IMR-90 (cell line): ENCODE measurements around the gene MYO7B. TPM values are rescaled to one million over a fixed set of nuclear protein-coding genes. Genes with fewer than 3 reads are reported as not detected.

Experiments
- ATAC-seq: fragments of 200-7000 bp; cut with Tn5 transposase; 2 replicates; pipeline ENCODE4 v1.9.1; 2020; ENCODE audit warnings: low read depth, mild to moderate bottlenecking, moderate library complexity
- BruUV-seq: library from RNA; stranded (reverse); fragments of 400-500 nt; replicated peaks from 2 replicates; lab custom pipeline; 2021; lab: Mats Ljungman, UMichigan
- CTCF ChIA-PET: fragments of 300-600 bp; formaldehyde crosslinking; extraction: SDS; loops from one replicate; lab custom pipeline; 2021; ENCODE audit warnings: antibody characterized with exemption; lab: Yijun Ruan, JAX
- POLR2A ChIA-PET: fragments of 300-600 bp; sonication (Branson Sonifier 250); formaldehyde crosslinking; loops from one replicate; lab custom pipeline; 2022; ENCODE audit warnings: antibody characterized with exemption; ENCODE audit not compliant: unreplicated experiment; lab: Charles Lee
- DNase-seq: peaks from one replicate; pipeline ENCODE4 v3.0.0; 2013
- H2AFZ ChIP-seq: replicated peaks from 2 replicates; pipeline ENCODE3; 2013; ENCODE audit warnings: low read length, mild to moderate bottlenecking; ENCODE audit not compliant: poor library complexity
- H2AK5ac ChIP-seq: 2 replicates; pipeline ENCODE4 v1.6.1; 2013; ENCODE audit warnings: low read depth, low read length, inconsistent platforms
- H2AK9ac ChIP-seq: replicated peaks from 2 replicates; pipeline ENCODE3; 2013; ENCODE audit warnings: mild to moderate bottlenecking, low read depth, low read length, moderate library complexity; ENCODE audit not compliant: poor library complexity
- H2BK120ac ChIP-seq: 2 replicates; pipeline ENCODE4 v1.6.1; 2013; ENCODE audit warnings: low read depth, low read length, inconsistent platforms
- H2BK15ac ChIP-seq: 3 replicates; pipeline ENCODE4 v1.6.1; 2013; ENCODE audit warnings: low read depth, low read length, inconsistent platforms
- H2BK20ac ChIP-seq: 2 replicates; pipeline ENCODE4 v1.6.1; 2013; ENCODE audit warnings: low read depth, mild to moderate bottlenecking, inconsistent platforms, low read length, moderate library complexity
- H2BK5ac ChIP-seq: 2 replicates; pipeline ENCODE4 v1.6.1; 2013; ENCODE audit warnings: mild to moderate bottlenecking, low read depth, low read length, inconsistent platforms; ENCODE audit not compliant: poor library complexity, severe bottlenecking
- H3K14ac ChIP-seq: replicated peaks from 2 replicates; pipeline ENCODE4 v1.6.1; 2013; ENCODE audit warnings: low read depth, low read length, inconsistent platforms
- H3K18ac ChIP-seq: 2 replicates; pipeline ENCODE4 v1.6.1; 2013; ENCODE audit warnings: low read depth, low read length, control low read depth
- H3K23ac ChIP-seq: 2 replicates; pipeline ENCODE4 v1.6.1; 2013; ENCODE audit warnings: low read depth, low read length, inconsistent platforms
- H3K27ac ChIP-seq: 2 replicates; pipeline ENCODE4 v1.5.1; 2013; ENCODE audit warnings: mild to moderate bottlenecking, control low read depth, low read length; ENCODE audit not compliant: insufficient read depth
- H3K27me3 ChIP-seq: 2 replicates; pipeline ENCODE4 v1.6.1; 2013; ENCODE audit warnings: low read length; ENCODE audit not compliant: control insufficient read depth, insufficient read depth
- H3K36me3 ChIP-seq: 2 replicates; pipeline ENCODE4 v1.6.1; 2013; ENCODE audit warnings: low read length, mixed read lengths; ENCODE audit not compliant: control insufficient read depth, insufficient read depth
- H3K4ac ChIP-seq: 2 replicates; pipeline ENCODE4 v1.6.1; 2013; ENCODE audit warnings: low read depth, low read length, inconsistent platforms
- H3K4me1 ChIP-seq: 2 replicates; pipeline ENCODE4 v1.6.1; 2013; ENCODE audit warnings: low read length, mixed read lengths; ENCODE audit not compliant: control insufficient read depth, insufficient read depth
- H3K4me2 ChIP-seq: 2 replicates; pipeline ENCODE4 v1.6.1; 2013; ENCODE audit warnings: low read depth, mild to moderate bottlenecking, control low read depth, low read length, moderate library complexity
- H3K4me3 ChIP-seq: 2 replicates; pipeline ENCODE4 v1.5.1; 2013; ENCODE audit warnings: low read depth, mild to moderate bottlenecking, control low read depth, low read length, moderate library complexity; ENCODE audit not compliant: insufficient read depth
- H3K56ac ChIP-seq: 2 replicates; pipeline ENCODE4 v1.6.1; 2013; ENCODE audit warnings: low read length, inconsistent platforms; ENCODE audit not compliant: insufficient read depth; ENCODE audit errors: extremely low read depth
- H3K79me1 ChIP-seq, 2 experiments: 2 replicates each; pipeline ENCODE4 v1.6.1; 2013; ENCODE audit warnings: low read length in 2 of 2, inconsistent platforms in 1 of 2, low read depth in 1 of 2
- H3K9ac ChIP-seq: 2 replicates; pipeline ENCODE4 v1.6.1; 2013; ENCODE audit warnings: low read depth, low read length, control low read depth
- H3K9me1 ChIP-seq: 2 replicates; pipeline ENCODE4 v1.6.1; 2013; ENCODE audit warnings: low read length, inconsistent platforms; ENCODE audit not compliant: insufficient read depth
- H3K9me3 ChIP-seq: 2 replicates; pipeline ENCODE4 v1.6.1; 2013; ENCODE audit warnings: low read length; ENCODE audit not compliant: control insufficient read depth, insufficient read depth
- H4K20me1 ChIP-seq: 2 replicates; pipeline ENCODE4 v1.6.1; 2013; ENCODE audit warnings: low read length, inconsistent platforms; ENCODE audit not compliant: insufficient read depth
- H4K5ac ChIP-seq: 2 replicates; pipeline ENCODE4 v1.6.1; 2013; ENCODE audit warnings: mild to moderate bottlenecking, low read depth, low read length, control low read depth
- H4K8ac ChIP-seq, 2 experiments: 2 replicates each; pipeline ENCODE4 v1.6.1; 2013; ENCODE audit warnings: low read depth in 2 of 2, low read length in 2 of 2, control low read depth in 1 of 2, inconsistent platforms in 1 of 2
- H4K91ac ChIP-seq: 2 replicates; pipeline ENCODE4 v1.6.1; 2013; ENCODE audit warnings: low read depth, low read length, inconsistent platforms; ENCODE audit not compliant: insufficient read depth
- BHLHE40 ChIP-seq: fragments of 150-350 bp; IDR thresholded peaks from 2 replicates; pipeline ENCODE4 v1.6.1; 2016; ENCODE audit warnings: mild to moderate bottlenecking, low read depth, low read length
- MAFK ChIP-seq: IDR thresholded peaks from 2 replicates; pipeline ENCODE4 v1.6.1; 2012; ENCODE audit warnings: low read depth, low read length, improper control_type of control experiment
- USF2 ChIP-seq: fragments of 150-350 bp; IDR thresholded peaks from 2 replicates; pipeline ENCODE4 v1.6.1; 2017; ENCODE audit warnings: mild to moderate bottlenecking, antibody characterized with exemption, low read length, low read depth
- WGBS, 2 experiments: methylation state at CpG; one replicate each; pipeline versions ENCODE4 v1.1.5 to v1.1.7; 2013; ENCODE audit warnings: missing lambda C conversion rate in 2 of 2; ENCODE audit not compliant: insufficient read length in 1 of 2; ENCODE audit errors: extremely low coverage in 2 of 2; 5-methylcytosine and 5-hydroxymethylcytosine counted together
- dilution Hi-C: fragments of 300-500 bp; cut with HindIII; formaldehyde crosslinking; loops from one replicate; pipeline ENCODE4 v1.14.3; 2018; ENCODE audit warnings: low sequenced_read_pairs; ENCODE audit not compliant: unreplicated experiment
- in situ Hi-C: fragments of 300-500 bp; cut with MboI; formaldehyde crosslinking; loops from 3 replicates; pipeline ENCODE4 v1.14.3; 2019; ENCODE audit warnings: low sequenced_read_pairs, inconsistent platforms, mixed read lengths
- intact Hi-C: fragments of 100-400 bp; cut with micrococcal nuclease; formaldehyde crosslinking; loops from 2 replicates; pipeline ENCODE4 v1.10.0; 2022
- polyA plus RNA-seq, 3 experiments: library from polyadenylated mRNA; depleted of rRNA; stranded (reverse); fragments of >200 nt; gene quantifications; 2 replicates each; pipeline ENCODE4 v1.2.3, GENCODE V29; 2012; ENCODE audit warnings: low replicate concordance in 1 of 3
- total RNA-seq: library from RNA; depleted of rRNA; stranded (reverse); fragments of >200 nt; gene quantifications from 2 replicates; pipeline ENCODE4 v1.2.3, GENCODE V29; 2012

Gene MYO7B
- total and polyA plus RNA-seq, 2 of the 4 experiments (the other 2 are of a cell fraction) = 0.18 to 0.46 TPM

- TF ChIP-seq BHLHE40 (no peak), USF2 (no peak), MAFK (peak; percentile 42; the same call in 1 of the 2 replicates)
- Histone ChIP-seq H3K18ac (no peak overlapping the region), H4K20me1 (no peaks in the 10 kb centered on the region), H3K79me1 (no peaks in the 10 kb centered on the region), H4K8ac (no peak overlapping the region), H3K4me2 (no peak overlapping the region), H3K27me3 (peaks cover 15% of the 10 kb centered on the region; the same call in 1 of the 2 replicates), H2AFZ (no peak overlapping the region), H3K14ac (no peak overlapping the region), H3K9ac (no peak overlapping the region), H3K4me1 (no peaks in the 10 kb centered on the region), H2BK120ac (no peak overlapping the region), H2BK5ac (no peak overlapping the region), H2BK15ac (no peak overlapping the region), H3K4me3 (no peak overlapping the region), H3K56ac (no peak overlapping the region), H2BK20ac (no peak overlapping the region), H2AK9ac (no peak overlapping the region), H3K4ac (no peak overlapping the region), H3K9me1 (no peaks in the 10 kb centered on the region), H3K9me3 (peaks cover 20% of the 10 kb centered on the region), H3K36me3 (no peaks in the 10 kb centered on the region), H4K91ac (no peak overlapping the region), H2AK5ac (no peak overlapping the region), H3K23ac (no peak overlapping the region), H3K27ac (no peak overlapping the region), H4K5ac (no peak overlapping the region)
- ATAC-seq (no peak), DNase-seq (no peak)
- 88% methylated on average over 12 of the region's 17 CpGs; no CpG with 5 or more reads in 1 of the 2 experiments for WGBS, 2 experiments
- BruUV-seq = no TSS peak
- CTCF ChIA-PET = no interaction called here
- dilution Hi-C loops = no loop called here
- POLR2A ChIA-PET = no interaction called here
- intact Hi-C loops = no loop called here
- in situ Hi-C loops = no loop called here
These were observed 71.3 kb downstream of the MYO7B start for GRCh38 chr2:127606625-127607398.
